Panc1 (cell line): ENCODE results near the gene SLU7. TPM values are rescaled to one million over a fixed set of nuclear protein-coding genes. Genes with fewer than 3 reads are reported as not detected.

Experiments
- ATAC-seq: fragments of 200-7000 bp; cut with Tn5 transposase; 2 replicates; pipeline ENCODE4 v1.9.1; 2020; ENCODE audit warnings: mild to moderate bottlenecking, moderate library complexity
- BruUV-seq: library from RNA; stranded (reverse); fragments of 400-500 nt; replicated peaks from 2 replicates; lab custom pipeline; 2021; lab: Mats Ljungman, UMichigan
- CTCF ChIA-PET: fragments of 300-600 bp; sonication (Branson Sonifier 250); formaldehyde crosslinking; loops from one replicate; lab custom pipeline; 2022; ENCODE audit warnings: antibody characterized with exemption; lab: Charles Lee
- POLR2A ChIA-PET: fragments of 300-600 bp; sonication (Branson Sonifier 250); formaldehyde crosslinking; loops from one replicate; lab custom pipeline; 2022; ENCODE audit warnings: antibody characterized with exemption; lab: Charles Lee
- DNase-seq: peaks from one replicate; pipeline ENCODE4 v3.0.0-alpha.2; 2010; ENCODE audit warnings: low read depth, low spot score
- H3K27ac ChIP-seq: 2 replicates; pipeline ENCODE4 v1.5.1; 2011; ENCODE audit warnings: mild to moderate bottlenecking, low read length, inconsistent platforms
- H3K27me3 ChIP-seq: fragments of 200-500 bp; sonication (Bioruptor generic); 2 replicates; pipeline ENCODE4 v1.6.0; 2014; ENCODE audit warnings: low read length, inconsistent platforms; ENCODE audit not compliant: control insufficient read depth, insufficient read depth
- H3K36me3 ChIP-seq: fragments of 200-500 bp; sonication (Bioruptor generic); 2 replicates; pipeline ENCODE4 v1.5.1; 2014; ENCODE audit warnings: inconsistent platforms, mild to moderate bottlenecking, low read length, moderate library complexity; ENCODE audit not compliant: control insufficient read depth, insufficient read depth
- H3K4me1 ChIP-seq: 2 replicates; pipeline ENCODE4 v1.5.1; 2011; ENCODE audit warnings: inconsistent platforms, mild to moderate bottlenecking, low read length, moderate library complexity; ENCODE audit not compliant: control insufficient read depth, insufficient read depth
- H3K4me3 ChIP-seq, 2 experiments: 2 replicates each; pipeline ENCODE4 v1.5.1; 2011 to 2012; ENCODE audit warnings: low read depth in 2 of 2, low read length in 2 of 2, mild to moderate bottlenecking in 2 of 2, inconsistent platforms in 1 of 2, moderate library complexity in 1 of 2
- H3K9me3 ChIP-seq: fragments of 200-500 bp; sonication (Bioruptor generic); 2 replicates; pipeline ENCODE4 v1.5.1; 2014; ENCODE audit warnings: low read depth, mild to moderate bottlenecking, inconsistent platforms, low read length, moderate library complexity; ENCODE audit not compliant: control insufficient read depth, insufficient read depth
- CTCF ChIP-seq: fragments of 450-650 bp; IDR thresholded peaks from 2 replicates; pipeline ENCODE4 v1.5.1; 2017; ENCODE audit warnings: mild to moderate bottlenecking
- POLR2AphosphoS5 ChIP-seq: IDR thresholded peaks from 2 replicates; pipeline ENCODE4 v1.6.1; 2012; ENCODE audit warnings: mild to moderate bottlenecking, low read depth, low read length, moderate library complexity
- REST ChIP-seq, 2 experiments: IDR thresholded peaks; 2 replicates each; pipeline ENCODE4 v1.6.1; 2011 to 2012; ENCODE audit warnings: low read depth in 2 of 2, control low read depth in 1 of 2, low read length in 1 of 2, mild to moderate bottlenecking in 1 of 2, moderate library complexity in 1 of 2; ENCODE audit not compliant: insufficient read depth in 1 of 2
- SIN3A ChIP-seq: IDR thresholded peaks from 2 replicates; pipeline ENCODE4 v1.6.1; 2012; ENCODE audit warnings: low read depth, mild to moderate bottlenecking, low read length, moderate library complexity, borderline replicate concordance; ENCODE audit not compliant: insufficient read depth
- TCF7L2 ChIP-seq: IDR thresholded peaks from 2 replicates; pipeline ENCODE4 v1.6.1; 2011; ENCODE audit warnings: mild to moderate bottlenecking, low read depth, low read length, inconsistent platforms
- in situ Hi-C: cut with HindIII; loops from 2 replicates; pipeline ENCODE4 v1.10.0; 2016; ENCODE audit warnings: low sequenced_read_pairs, low pct_unique_long_range_greater_than_20kb
- intact Hi-C: fragments of 100-400 bp; cut with micrococcal nuclease; formaldehyde crosslinking; loops from one replicate; pipeline ENCODE4 v1.10.0; 2022; ENCODE audit not compliant: unreplicated experiment
- total RNA-seq: library from RNA; stranded (reverse); gene quantifications from one replicate; pipeline ENCODE4 v1.2.1, GENCODE V29; 2021; ENCODE audit not compliant: unreplicated experiment

SLU7 gene
- total RNA-seq, 1 experiment from 2014 or later: 45.7 TPM

- no peak for DNase-seq
- BruUV-seq: no TSS peak
- ChIA-PET POLR2A (no interaction called here), CTCF (no interaction called here)
- intact Hi-C loops: no loop called here
- no peaks in the 10 kb centered on the region for H3K4me1 ChIP-seq
- TF ChIP-seq POLR2AphosphoS5 (no peak), SIN3A (no peak), TCF7L2 (no peak), CTCF (no peak)
- no peaks in the 10 kb centered on the region for H3K9me3 ChIP-seq
- no peak for ATAC-seq
- H3K36me3 ChIP-seq: no peaks in the 10 kb centered on the region
- in situ Hi-C loops: no loop called here
- no peaks in the 10 kb centered on the region for H3K27me3 ChIP-seq
- H3K4me3 ChIP-seq: no peak overlapping the region
- no peak overlapping the region for H3K27ac ChIP-seq
Observed at GRCh38 chr5:160452795-160453194, 33.9 kb upstream of the SLU7 start.

- no peaks in the 10 kb centered on the region for H3K9me3 ChIP-seq
- H3K4me3 ChIP-seq: no peak overlapping the region
- ATAC-seq: no peak
- DNase-seq: no peak
- no peaks in the 10 kb centered on the region for H3K27me3 ChIP-seq
- no peak for TF ChIP-seq TCF7L2
- no peak for TF ChIP-seq REST (IDR thresholded peaks at IDR 0.05; ENCODE audit: insufficient read depth in 1 of 2, low read depth in 2 of 2, low read length in 1 of 2)
- TF ChIP-seq CTCF: no peak
- BruUV-seq: no TSS peak
- ChIA-PET CTCF (no interaction called here), POLR2A (no interaction called here)
- no peak overlapping the region for H3K27ac ChIP-seq
- no peaks in the 10 kb centered on the region for H3K4me1 ChIP-seq
- intact Hi-C loops (no loop called here), in situ Hi-C loops (no loop called here)
- no peaks in the 10 kb centered on the region for H3K36me3 ChIP-seq
Observed at GRCh38 chr5:160452036-160452435, 33.2 kb upstream of the SLU7 start.

GRCh38 chr5:160451281-160451680 lies 32.4 kb upstream of the SLU7 start:
- CTCF ChIA-PET: no interaction called here
- no peak for DNase-seq
- ATAC-seq: no peak
- POLR2A ChIA-PET: no interaction called here
- Histone ChIP-seq H3K4me1 (no peaks in the 10 kb centered on the region), H3K27ac (no peak overlapping the region), H3K4me3 (no peak overlapping the region), H3K9me3 (no peaks in the 10 kb centered on the region), H3K36me3 (no peaks in the 10 kb centered on the region), H3K27me3 (no peaks in the 10 kb centered on the region)
- no TSS peak for BruUV-seq
- in situ Hi-C loops: no loop called here
- TF ChIP-seq TCF7L2 (no peak), CTCF (no peak), POLR2AphosphoS5 (no peak), SIN3A (no peak), REST (IDR thresholded peaks at IDR 0.05; ENCODE audit: insufficient read depth in 1 of 2, low read depth in 2 of 2, low read length in 1 of 2) (no peak)
- intact Hi-C loops: no loop called here
